Brain pericyte (primary cell): ENCODE results near the gene AKR7A2.

Experiments used
- DNase-seq: peaks from one replicate; pipeline ENCODE4 v3.0.0-alpha.2; 2012; ENCODE audit warnings: low read depth, low spot score

AKR7A2 gene

DNA sequence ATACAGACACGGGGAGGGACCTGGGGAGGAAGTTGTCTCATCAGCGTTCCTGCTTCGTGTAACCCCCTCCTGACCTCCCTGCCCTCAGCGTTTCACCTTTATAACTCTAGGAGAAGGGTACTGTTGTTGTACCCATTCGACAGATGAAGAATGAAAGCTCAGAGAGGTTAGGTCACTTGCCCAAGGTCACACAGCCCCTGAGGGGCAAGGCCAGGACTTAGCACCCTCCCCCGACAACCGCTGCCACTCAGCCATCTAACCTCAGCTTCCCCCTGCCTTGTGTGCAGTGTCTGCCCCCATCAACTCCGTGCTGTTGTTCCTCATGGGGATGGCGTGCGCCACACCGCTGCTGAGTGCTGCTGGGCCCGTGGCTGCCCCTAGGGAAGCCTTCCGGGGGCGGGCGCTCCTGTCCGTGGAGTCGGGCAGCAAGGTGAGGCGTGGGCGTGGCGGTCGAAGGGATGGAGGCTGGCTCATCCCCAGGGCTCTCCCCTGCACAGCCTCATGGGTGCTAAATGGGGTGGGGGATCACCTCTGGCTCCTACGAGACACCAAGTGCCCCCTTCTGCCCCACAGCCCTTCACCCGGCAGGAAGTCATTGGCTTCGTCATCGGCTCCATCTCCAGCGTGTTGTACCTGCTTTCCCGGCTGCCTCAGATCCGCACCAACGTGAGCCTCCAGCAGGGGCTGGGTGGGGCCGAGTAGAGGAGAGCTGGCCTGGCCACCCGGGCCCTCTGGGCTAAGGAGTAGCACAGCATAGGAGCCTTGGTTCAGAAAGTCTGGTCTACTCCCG lies 14.2 kb upstream of the AKR7A2 start:
- DNase-seq, result no peak

DNA sequence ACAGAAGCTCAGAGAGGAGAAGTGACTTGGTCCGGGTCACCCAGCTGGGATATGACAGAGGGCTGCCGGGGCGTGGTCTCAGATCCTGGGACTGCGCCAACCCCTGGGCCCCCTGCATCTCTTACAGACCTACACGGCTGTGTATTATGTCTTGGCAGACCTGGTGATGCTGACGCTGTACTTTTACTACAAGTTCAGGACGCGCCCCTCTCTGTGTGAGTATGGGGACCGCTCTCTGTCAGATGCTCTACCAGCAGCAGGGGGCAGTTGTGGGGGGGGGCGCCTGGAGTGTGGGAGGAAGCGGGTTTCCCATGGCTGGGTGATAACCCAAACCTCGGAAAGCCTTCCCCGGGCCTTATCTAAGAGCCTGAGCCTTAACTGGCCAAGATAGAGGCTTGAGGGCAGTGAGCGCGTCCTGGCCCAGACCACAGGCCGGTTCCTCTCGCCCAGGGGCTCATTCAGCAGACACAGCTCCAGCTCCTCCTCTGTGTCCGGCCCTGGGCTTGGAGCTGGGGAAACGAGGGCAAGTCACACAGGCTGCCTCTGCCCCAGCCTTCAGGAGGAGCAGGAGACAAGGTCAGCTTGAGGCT lies 13.5 kb upstream of the AKR7A2 start:
- DNase-seq, result no peak

DNA sequence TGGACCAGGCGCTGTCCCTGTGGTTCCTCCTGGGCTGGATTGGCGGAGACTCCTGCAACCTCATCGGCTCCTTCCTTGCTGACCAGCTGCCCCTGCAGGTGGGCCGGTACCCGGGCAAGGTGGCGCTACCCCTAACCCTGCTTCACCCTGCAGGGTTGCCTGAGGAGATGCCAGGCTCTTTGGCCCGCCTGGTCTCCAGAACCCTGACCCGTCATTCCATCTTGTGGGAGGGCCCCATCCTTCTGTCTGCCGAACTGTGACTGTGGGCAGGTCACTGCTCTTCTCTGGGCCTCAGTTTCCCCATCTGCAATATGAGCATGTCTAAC lies 12.7 kb upstream of the AKR7A2 start:
- DNase-seq, result no peak

DNA sequence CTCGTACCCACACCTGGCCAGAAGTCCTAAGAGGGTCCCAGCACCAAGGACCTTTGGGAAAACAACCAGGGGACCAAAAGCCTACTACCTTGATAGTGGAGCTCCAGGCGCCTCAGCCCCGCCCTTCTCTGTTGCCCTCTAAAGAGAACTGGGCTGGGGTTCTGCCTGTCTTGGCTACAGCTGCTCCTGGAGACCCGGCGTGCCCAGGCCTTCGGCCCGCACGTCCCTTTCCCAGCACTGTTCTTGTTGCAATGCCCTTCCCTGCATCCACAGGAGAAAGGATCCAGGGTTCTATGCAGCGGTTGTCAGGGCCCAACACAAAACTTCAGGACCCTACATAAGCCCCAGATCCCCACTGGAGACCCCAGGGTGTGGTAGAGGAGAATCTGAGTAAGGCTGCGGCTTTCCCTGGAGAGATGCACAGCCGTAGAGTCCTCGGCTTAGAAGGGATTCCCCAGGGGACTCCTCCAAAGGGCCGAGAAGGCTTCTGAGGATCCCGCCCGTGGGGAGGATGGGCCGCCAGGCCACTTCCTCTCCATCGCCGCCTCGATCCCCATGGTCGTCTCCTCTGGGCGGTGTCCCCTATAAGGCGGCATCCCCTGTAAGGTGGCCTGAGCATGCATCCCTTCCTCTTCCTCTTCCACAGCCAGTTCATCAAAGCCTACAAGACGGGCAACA lies 12.2 kb upstream of the AKR7A2 start:
- no peak for DNase-seq

DNA sequence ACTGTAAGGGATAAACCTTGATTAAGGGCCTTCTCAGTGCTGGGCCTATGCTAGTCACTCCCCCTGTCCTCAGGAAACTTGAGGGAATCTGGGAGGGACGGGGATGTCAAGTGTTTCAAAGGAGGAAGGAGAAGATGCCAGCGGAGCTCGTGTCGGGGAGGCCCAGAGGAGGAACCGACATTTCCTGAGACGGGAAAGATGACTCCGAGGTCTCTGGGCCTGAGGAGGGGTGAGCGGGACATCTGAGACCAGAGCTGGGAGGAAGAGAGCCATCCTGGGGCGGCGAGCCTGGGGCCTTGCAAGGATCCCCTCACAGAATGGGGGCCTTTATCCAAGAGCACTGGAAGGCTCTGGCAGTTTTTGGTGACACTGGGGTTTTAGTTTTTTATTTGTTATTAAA lies 10.5 kb upstream of the AKR7A2 start:
- DNase-seq, result no peak

DNA sequence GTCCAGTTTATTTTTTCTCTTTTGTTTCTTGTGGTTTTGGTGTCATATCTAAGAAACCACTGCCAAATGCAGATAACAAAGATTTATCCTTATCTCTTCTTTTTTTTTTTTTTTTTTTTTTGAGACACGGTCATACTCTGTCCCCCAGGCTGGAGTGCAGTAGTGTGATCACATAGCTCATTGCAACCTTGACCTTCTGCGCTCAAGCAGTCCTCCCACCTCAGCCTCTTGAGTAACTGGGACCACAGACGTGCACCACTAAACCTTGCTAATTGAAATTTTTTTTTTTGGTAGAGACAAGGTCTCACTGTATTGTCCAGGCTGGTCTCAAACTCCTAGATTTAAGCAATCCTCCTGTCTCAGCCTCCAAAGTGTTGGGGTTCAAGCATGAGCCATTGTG lies 9.1 kb upstream of the AKR7A2 start:
- DNase-seq, result no peak

DNA sequence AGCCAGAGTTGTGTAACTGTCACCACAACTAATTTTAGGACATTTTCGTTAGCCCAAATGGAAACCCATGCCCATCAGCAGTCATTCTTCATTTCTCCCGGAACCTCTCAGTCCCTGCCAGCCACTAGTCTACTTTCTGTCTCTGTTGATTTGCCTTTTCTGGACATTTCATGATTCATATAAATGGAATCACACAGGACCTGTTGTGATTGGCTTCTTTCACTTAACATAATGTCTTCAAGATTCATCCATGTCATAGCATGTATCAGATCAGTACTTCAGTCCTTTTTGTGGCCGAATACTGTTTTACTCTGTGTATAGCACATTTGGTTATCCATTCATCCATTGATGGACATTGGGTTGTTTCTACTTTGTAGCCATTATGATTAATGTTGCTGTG lies 7.3 kb upstream of the AKR7A2 start:
- DNase-seq, result no peak

DNA sequence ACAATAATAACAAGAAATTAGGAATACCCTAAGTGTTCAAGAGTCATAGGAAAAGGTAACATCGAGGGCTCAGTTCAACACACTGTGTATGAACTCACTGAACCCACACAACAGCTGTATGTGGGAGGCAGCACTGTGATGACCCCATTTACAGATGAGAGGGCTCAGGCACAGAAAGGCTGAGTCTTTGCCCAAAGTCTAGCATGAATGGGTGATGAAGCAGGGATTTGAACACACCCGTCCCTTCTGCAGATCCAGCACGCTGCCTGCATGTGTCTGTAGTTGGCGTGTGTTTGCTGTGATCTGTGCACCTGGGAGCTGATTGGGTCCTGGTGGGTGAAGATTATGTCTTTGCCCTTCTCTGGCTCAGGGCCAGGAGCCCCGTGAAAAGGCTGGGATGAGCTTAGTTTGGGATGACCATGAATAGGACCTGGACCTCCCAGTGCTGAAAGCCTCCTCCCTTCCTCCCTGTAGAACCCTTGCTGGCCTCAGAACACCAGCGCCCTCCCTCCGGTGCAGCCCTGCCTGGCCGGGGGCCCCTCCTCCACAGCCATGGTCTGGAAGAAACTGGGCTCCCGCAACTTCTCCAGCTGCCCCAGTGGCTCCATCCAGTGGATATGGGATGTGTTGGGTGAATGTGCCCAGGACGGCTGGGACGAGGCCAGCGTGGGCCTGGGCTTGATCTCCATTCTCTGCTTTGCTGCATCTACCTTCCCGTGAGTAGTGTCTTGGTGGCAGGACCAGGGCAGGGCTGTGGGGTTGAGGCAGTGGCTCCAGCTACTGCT lies 5.4 kb upstream of the AKR7A2 start:
- no peak for DNase-seq

DNA sequence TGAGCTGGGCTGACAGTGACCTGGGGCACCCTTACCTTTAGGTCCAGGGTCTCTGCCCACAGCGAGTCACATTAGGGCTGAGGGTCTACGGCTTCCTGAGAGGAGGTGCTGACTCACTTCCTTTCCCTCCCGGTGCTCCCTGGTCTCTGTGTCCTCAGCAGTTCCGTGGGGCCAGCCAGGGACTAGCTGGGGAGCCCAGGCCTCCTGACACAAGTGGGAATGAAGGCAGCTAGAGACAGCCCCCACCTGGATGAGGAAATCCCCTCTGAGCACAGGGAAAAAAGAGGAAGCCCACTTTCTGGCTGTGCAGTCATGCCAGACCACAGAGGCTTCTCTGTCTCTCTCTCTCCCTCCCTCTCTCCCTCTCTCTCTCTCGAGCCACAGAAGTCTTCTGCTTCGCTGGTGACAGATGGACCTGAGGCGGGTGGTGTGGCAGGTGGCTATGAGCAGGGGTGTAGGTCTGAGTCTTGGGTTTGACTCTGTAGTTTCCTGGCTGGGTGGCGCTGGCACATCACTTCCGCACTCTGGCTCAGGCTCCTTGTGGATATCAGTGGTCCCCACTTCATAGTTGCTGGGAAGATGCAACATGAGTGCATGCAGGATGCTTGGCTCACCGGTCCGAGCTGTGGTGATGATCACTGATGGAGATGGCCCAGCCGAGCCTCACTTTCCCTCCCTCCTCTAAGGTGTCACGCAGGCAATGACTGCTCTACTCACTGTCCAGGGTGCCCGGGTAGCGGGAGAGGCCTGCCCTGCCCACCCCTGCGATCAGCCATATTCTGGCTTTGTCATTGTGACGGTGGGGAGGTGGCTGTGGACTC lies 3.6 kb upstream of the AKR7A2 start:
- no peak for DNase-seq

GRCh38 chr1:19313961-19314882 lies 2.3 kb upstream of the AKR7A2 start:
- no peak for DNase-seq

- no peak for DNase-seq
Measured at GRCh38 chr1:19313636-19313959, 1.7 kb upstream of the AKR7A2 start.

GRCh38 chr1:19312782-19313635 lies 1.1 kb upstream of the AKR7A2 start:
- no peak for DNase-seq

- no peak for DNase-seq
Measured at GRCh38 chr1:19311503-19311930, 427 bp downstream of the AKR7A2 start.

GRCh38 chr1:19310720-19311502 lies 1.0 kb downstream of the AKR7A2 start:
- DNase-seq, result no peak

GRCh38 chr1:19310061-19310460 lies 1.9 kb downstream of the AKR7A2 start:
- no peak for DNase-seq

DNA sequence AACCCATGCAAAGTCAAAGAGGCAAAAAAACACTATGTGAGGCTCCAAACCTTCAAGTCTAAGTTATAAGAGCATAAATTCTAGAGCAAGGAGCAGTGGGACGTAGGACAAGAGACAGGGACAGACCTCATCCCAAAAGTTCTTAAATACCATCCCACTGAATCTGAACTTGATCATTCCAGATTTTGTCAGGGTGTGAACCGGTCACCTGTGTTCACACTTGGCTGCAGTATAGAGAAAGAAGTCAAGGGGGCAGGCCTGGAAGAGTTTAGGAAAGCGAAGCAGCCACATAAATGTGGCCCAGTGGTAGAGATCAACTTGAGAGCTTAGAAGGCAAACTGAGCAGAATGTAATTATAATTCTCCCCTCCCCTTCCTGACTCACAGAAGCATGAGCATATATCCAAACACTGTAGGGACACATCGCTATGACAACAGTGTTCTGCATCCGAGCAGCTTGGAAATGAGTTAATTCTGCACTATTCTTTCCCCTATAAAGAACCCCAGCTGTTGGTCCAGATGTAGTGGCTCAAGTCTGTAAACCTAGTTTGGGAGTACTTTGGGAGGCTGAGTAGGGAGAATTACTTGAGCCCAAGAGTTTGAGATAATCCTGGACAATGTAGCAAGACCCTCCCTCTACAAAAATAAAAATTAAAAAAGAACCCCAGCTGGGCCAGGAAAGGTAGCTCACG lies 2.7 kb downstream of the AKR7A2 start:
- DNase-seq, result no peak

DNA sequence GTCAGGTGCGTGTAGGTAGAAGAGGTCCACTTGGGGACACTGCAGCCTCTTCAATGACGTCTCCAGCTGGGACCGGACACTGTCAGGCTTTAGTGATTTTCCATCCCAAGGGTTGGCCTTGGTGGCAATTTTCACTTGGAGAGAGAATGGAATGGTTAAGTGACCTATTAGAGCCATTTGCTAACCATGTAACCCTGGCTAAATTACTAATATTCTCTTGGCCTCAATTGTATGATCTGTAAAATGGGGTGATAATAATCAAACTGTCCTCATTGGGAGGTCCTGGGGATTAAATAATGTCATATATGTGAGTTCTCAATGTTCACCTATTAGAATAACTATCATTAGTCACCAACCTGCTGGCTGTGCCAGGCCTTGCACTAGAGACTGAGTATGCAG lies 3.4 kb downstream of the AKR7A2 start:
- DNase-seq, result no peak
